Ascending aorta (tissue), 2 donors: ENCODE data around the gene ITSN2. TPM values are rescaled to one million over a fixed set of nuclear protein-coding genes. Genes with fewer than 3 reads are reported as not detected.
A peak's percentile ranks its signal among the peaks of the same experiment; 100 is the strongest.
"Not testable (repeated sequence)": the region's sequence is repeated elsewhere in the genome, so short reads cannot be mapped to it uniquely, and the experiment has no call there.

Experiments
- DNase-seq, 2 donors: peaks; one replicate each; pipeline ENCODE4 v3.0.0-alpha.2; 2019; ENCODE audit warnings: low spot score in 2 of 2
- H3K27ac ChIP-seq, 2 donors: fragments of 200-600 bp; sonication (generic); one replicate each; pipeline ENCODE4 v1.5.1; 2016 to 2017; ENCODE audit warnings: mild to moderate bottlenecking in 1 of 2
- H3K27me3 ChIP-seq: fragments of 200-600 bp; sonication (generic); one replicate; pipeline ENCODE4 v1.5.1; 2017
- H3K36me3 ChIP-seq, 2 donors: fragments of 200-600 bp; sonication (generic); one replicate each; pipeline ENCODE4 v1.5.1; 2016
- H3K4me1 ChIP-seq, 2 donors: fragments of 200-600 bp; sonication (generic); one replicate each; pipeline ENCODE4 v1.5.1; 2016 to 2017; ENCODE audit warnings: mild to moderate bottlenecking in 1 of 2
- H3K4me3 ChIP-seq, 2 donors: fragments of 200-600 bp; sonication (generic); one replicate each; pipeline ENCODE4 v1.5.1; 2016 to 2017; ENCODE audit warnings: mild to moderate bottlenecking in 1 of 2
- H3K9me3 ChIP-seq, 2 donors: fragments of 200-600 bp; sonication (generic); one replicate each; pipeline ENCODE4 v1.5.1; 2016
- CTCF ChIP-seq, 3 experiments: fragments of 200-600 bp in 2 of 3; fragments of 450-650 bp in 1 of 3; sonication (generic) in 2 of 3; IDR thresholded peaks; one replicate each; pipeline ENCODE4 v1.5.1; 2016 to 2019; ENCODE audit warnings: antibody characterized with exemption in 3 of 3, mild to moderate bottlenecking in 1 of 3, moderate library complexity in 1 of 3
- intact Hi-C: fragments of 100-400 bp; cut with DNase I; formaldehyde crosslinking; loops from one replicate; pipeline ENCODE4 v1.15.1; 2023
- total RNA-seq: library from RNA; depleted of rRNA; stranded (reverse); fragments of >200 nt; gene quantifications from one replicate; pipeline ENCODE4 v1.1.0, GENCODE V29; 2016

The ITSN2 gene
- total RNA-seq, 1 donor from 2014 or later: 70.0 TPM

GRCh38 chr2:24360963-24361330 lies 611 bp upstream of the ITSN2 start:
- Histone ChIP-seq H3K36me3 (no peaks in the 10 kb centered on the region), H3K4me3 (peak overlapping the region; percentile 90 to 96), H3K27ac (peak overlapping the region; percentile 94), H3K9me3 (no peaks in the 10 kb centered on the region), H3K27me3 (no peaks in the 10 kb centered on the region), H3K4me1 (peaks cover 6 to 18% of the 10 kb centered on the region in 2 donors)
- TF ChIP-seq CTCF (IDR thresholded peaks at IDR 0.05): no peak
- intact Hi-C loops: loop anchor here (2.0 to 10.0 kb wide), 2 partner anchors 236 to 610 kb away; partner anchors contain the start of genes DNAJC27, FAM228B and PFN4
- DNase-seq: no peak

- Histone ChIP-seq H3K27ac (peak overlapping the region; percentile 94), H3K27me3 (no peaks in the 10 kb centered on the region), H3K9me3 (no peaks in the 10 kb centered on the region), H3K36me3 (no peaks in the 10 kb centered on the region), H3K4me1 (peaks cover under 1 to 7% of the 10 kb centered on the region in 2 donors), H3K4me3 (peak overlapping the region; percentile 90 to 96)
- intact Hi-C loops: loop anchor here (2.0 to 10.0 kb wide), 3 partner anchors 57 to 611 kb away; partner anchors contain the start of genes DNAJC27, FAM228B and PFN4
- TF ChIP-seq CTCF (IDR thresholded peaks at IDR 0.05): no peak
- peak in 1 of 2 donors; percentile 65 for DNase-seq
Observed at GRCh38 chr2:24359129-24360049, 947 bp downstream of the ITSN2 start.

- DNase-seq, H3K27me3 ChIP-seq, H3K36me3 ChIP-seq, H3K9me3 ChIP-seq: not testable (repeated sequence)
- peaks cover 0 to 16% of the 10 kb centered on the region in 2 donors for H3K4me1 ChIP-seq
- intact Hi-C loops: loop anchor here (5.0 kb wide), 1 partner anchor 55 kb away; no protein-coding TSS in a partner anchor
- peak overlapping the region in 1 of 2 donors; percentile 90 for H3K4me3 ChIP-seq
- peak overlapping the region; percentile 4 to 12 for H3K27ac ChIP-seq
Observed at GRCh38 chr2:24357767-24358166, 2.6 kb downstream of the ITSN2 start.

GRCh38 chr2:24357115-24357514 lies 3.2 kb downstream of the ITSN2 start:
- intact Hi-C loops: loop anchor here (5.0 kb wide), 1 partner anchor 55 kb away; no protein-coding TSS in a partner anchor
- not testable (repeated sequence) for H3K4me3 ChIP-seq, H3K9me3 ChIP-seq, H3K27me3 ChIP-seq, DNase-seq, H3K27ac ChIP-seq, H3K36me3 ChIP-seq
- H3K4me1 ChIP-seq: peaks cover 0 to 23% of the 10 kb centered on the region in 2 donors

- Histone ChIP-seq H3K27me3 (no peaks in the 10 kb centered on the region), H3K27ac (no peak overlapping the region), H3K4me3 (no peak overlapping the region), H3K4me1 (peaks cover 3 to 36% of the 10 kb centered on the region in 2 donors), H3K9me3 (no peaks in the 10 kb centered on the region), H3K36me3 (no peaks in the 10 kb centered on the region)
- DNase-seq: no peak
- intact Hi-C loops: loop anchor here (5.0 kb wide), 1 partner anchor 53 kb away; no protein-coding TSS in a partner anchor
- TF ChIP-seq CTCF (IDR thresholded peaks at IDR 0.05): no peak
Observed at GRCh38 chr2:24354957-24355356, 5.4 kb downstream of the ITSN2 start.

- Histone ChIP-seq H3K4me3 (no peak overlapping the region), H3K36me3 (no peaks in the 10 kb centered on the region), H3K27me3 (no peaks in the 10 kb centered on the region), H3K4me1 (peaks cover 3 to 39% of the 10 kb centered on the region in 2 donors), H3K9me3 (no peaks in the 10 kb centered on the region), H3K27ac (no peak overlapping the region)
- intact Hi-C loops: no loop called here
- DNase-seq: no peak
- TF ChIP-seq CTCF (IDR thresholded peaks at IDR 0.05): no peak
Observed at GRCh38 chr2:24354395-24354794, 5.9 kb downstream of the ITSN2 start.
